D721Med (cell line): ENCODE measurements around the gene HS3ST3B1.
A peak's percentile ranks its signal among the peaks of the same experiment; 100 is the strongest.

ENCODE experiments used
- DNase-seq: peaks from one replicate; pipeline ENCODE4 v3.0.0; 2011; ENCODE audit warnings: low spot score; ENCODE audit not compliant: insufficient read length
- FAIRE-seq: peaks from 2 replicates; lab custom pipeline; 2011; peaks lifted over from hg19 to GRCh38; lab: Jason Lieb, UNC
- TF ChIP-seq, protein P1 (sequence below): IDR thresholded peaks from 2 replicates; pipeline ENCODE4 v1.5.1; 2012; ENCODE audit warnings: mild to moderate bottlenecking, control low read depth; ENCODE audit not compliant: insufficient read depth; ENCODE audit errors: missing control alignments

Gene HS3ST3B1

DNA sequence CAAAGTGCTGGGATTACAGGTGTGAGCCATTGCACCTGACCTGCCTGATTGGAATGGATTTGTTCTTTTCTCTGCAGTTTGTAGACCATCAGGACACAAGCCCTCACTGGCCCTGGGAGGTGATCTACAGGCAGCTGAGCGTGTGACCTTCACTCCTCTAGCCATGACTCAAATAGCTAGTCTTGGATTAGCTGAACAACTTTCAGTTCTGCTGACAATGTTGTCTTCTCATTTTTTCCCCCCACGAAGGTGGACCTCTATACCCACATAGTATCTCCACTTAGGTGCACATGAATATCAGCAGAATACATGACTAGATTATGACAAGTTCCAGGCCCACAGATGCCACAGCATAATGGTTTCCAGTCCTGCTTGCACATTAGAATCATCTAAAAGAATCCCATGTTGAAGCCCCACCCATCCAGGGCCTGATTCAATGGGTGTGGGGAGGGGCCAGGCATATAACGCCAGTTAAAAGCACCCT, 36.8 kb downstream of the HS3ST3B1 start:
- DNase-seq, result no peak
- TF ChIP-seq, protein P1, sequence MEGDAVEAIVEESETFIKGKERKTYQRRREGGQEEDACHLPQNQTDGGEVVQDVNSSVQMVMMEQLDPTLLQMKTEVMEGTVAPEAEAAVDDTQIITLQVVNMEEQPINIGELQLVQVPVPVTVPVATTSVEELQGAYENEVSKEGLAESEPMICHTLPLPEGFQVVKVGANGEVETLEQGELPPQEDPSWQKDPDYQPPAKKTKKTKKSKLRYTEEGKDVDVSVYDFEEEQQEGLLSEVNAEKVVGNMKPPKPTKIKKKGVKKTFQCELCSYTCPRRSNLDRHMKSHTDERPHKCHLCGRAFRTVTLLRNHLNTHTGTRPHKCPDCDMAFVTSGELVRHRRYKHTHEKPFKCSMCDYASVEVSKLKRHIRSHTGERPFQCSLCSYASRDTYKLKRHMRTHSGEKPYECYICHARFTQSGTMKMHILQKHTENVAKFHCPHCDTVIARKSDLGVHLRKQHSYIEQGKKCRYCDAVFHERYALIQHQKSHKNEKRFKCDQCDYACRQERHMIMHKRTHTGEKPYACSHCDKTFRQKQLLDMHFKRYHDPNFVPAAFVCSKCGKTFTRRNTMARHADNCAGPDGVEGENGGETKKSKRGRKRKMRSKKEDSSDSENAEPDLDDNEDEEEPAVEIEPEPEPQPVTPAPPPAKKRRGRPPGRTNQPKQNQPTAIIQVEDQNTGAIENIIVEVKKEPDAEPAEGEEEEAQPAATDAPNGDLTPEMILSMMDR, result no peak

GRCh38 chr17:14340857-14341754, 40.2 kb downstream of the HS3ST3B1 start:
- no peak for DNase-seq
- FAIRE-seq, result no peak
- TF ChIP-seq, protein P1, result no peak

More for the DNA sequence above, 36.8 kb downstream of the HS3ST3B1 start:
- FAIRE-seq, result no peak

GRCh38 chr17:14341866-14342265, 41.0 kb downstream of the HS3ST3B1 start:
- TF ChIP-seq, protein P1, result no peak
- DNase-seq (peak; percentile 65), FAIRE-seq (peak; percentile 95)

GRCh38 chr17:14346801-14347200, 45.9 kb downstream of the HS3ST3B1 start:
- no peak for DNase-seq
- TF ChIP-seq, protein P1, result no peak

GRCh38 chr17:14351493-14351892, 50.6 kb downstream of the HS3ST3B1 start:
- DNase-seq (no peak), FAIRE-seq (no peak)
- TF ChIP-seq, protein P1, result no peak

More at GRCh38 chr17:14346801-14347200, 45.9 kb downstream of the HS3ST3B1 start:
- no peak for FAIRE-seq

GRCh38 chr17:14352136-14352535, 51.3 kb downstream of the HS3ST3B1 start:
- DNase-seq, result no peak
- no peak for FAIRE-seq
- TF ChIP-seq, protein P1, result no peak
